ENCODE results near the gene UBE2M.
A peak's percentile ranks its signal among the peaks of the same experiment; 100 is the strongest.

Gene UBE2M

GRCh38 chr19:58562122-58563033 is 4.0 kb upstream of the UBE2M start:
- Histone ChIP-seq H3K4me2 (ENCODE audit: low read depth, low read length, poor library complexity, severe bottlenecking) (peak overlapping the region; percentile 30), H3K9me2 (replicated peaks; ENCODE audit: insufficient read depth, low read length) (no peaks in the 10 kb centered on the region), H3K4me3 (ENCODE audit: insufficient read depth, low read length, poor library complexity, severe bottlenecking) (no peak overlapping the region), H3K9me3 (ENCODE audit: insufficient read depth, low read length) (no peaks in the 10 kb centered on the region), H3K79me2 (ENCODE audit: insufficient read depth, low read length) (peaks cover 8% of the 10 kb centered on the region), H3K36me3 (ENCODE audit: low read length) (no peaks in the 10 kb centered on the region), H4K20me1 (ENCODE audit: low read depth, low read length) (no peaks in the 10 kb centered on the region), H3K9ac (ENCODE audit: low read length) (no peak overlapping the region), H2AFZ (ENCODE audit: low read depth, low read length, severe bottlenecking) (no peak overlapping the region), H3K27ac (ENCODE audit: low read depth, low read length) (no peak overlapping the region), H3F3A (ENCODE audit: insufficient read depth) (peaks cover 39% of the 10 kb centered on the region), H3K27me3 (ENCODE audit: low read length) (no peaks in the 10 kb centered on the region)
- TF ChIP-seq CTCF (IDR thresholded peaks at IDR 0.05; ENCODE audit: insufficient read depth, low read length, poor library complexity, severe bottlenecking) (no peak), EZH2phosphoT487 (conservative IDR thresholded peaks at IDR 0.05; ENCODE audit: low read length) (no peak)

- Histone ChIP-seq H3K4me3 (ENCODE audit: insufficient read depth, low read length, poor library complexity, severe bottlenecking) (no peak overlapping the region), H3K9me2 (replicated peaks; ENCODE audit: insufficient read depth, low read length) (no peaks in the 10 kb centered on the region), H3K27me3 (ENCODE audit: low read length) (no peaks in the 10 kb centered on the region), H3K36me3 (ENCODE audit: low read length) (no peaks in the 10 kb centered on the region), H3K9me3 (ENCODE audit: insufficient read depth, low read length) (no peaks in the 10 kb centered on the region), H3F3A (ENCODE audit: insufficient read depth) (peaks cover 39% of the 10 kb centered on the region), H3K27ac (ENCODE audit: low read depth, low read length) (no peak overlapping the region), H3K4me2 (ENCODE audit: low read depth, low read length, poor library complexity, severe bottlenecking) (no peak overlapping the region), H3K9ac (ENCODE audit: low read length) (no peak overlapping the region), H3K79me2 (ENCODE audit: insufficient read depth, low read length) (peaks cover 16% of the 10 kb centered on the region), H2AFZ (ENCODE audit: low read depth, low read length, severe bottlenecking) (no peak overlapping the region), H4K20me1 (ENCODE audit: low read depth, low read length) (no peaks in the 10 kb centered on the region)
- TF ChIP-seq EZH2phosphoT487 (conservative IDR thresholded peaks at IDR 0.05; ENCODE audit: low read length): no peak
- no peak for TF ChIP-seq CTCF (IDR thresholded peaks at IDR 0.05; ENCODE audit: insufficient read depth, low read length, poor library complexity, severe bottlenecking)
Measured at GRCh38 chr19:58561373-58562121, 3.1 kb upstream of the UBE2M start.

GRCh38 chr19:58560921-58561320 is 2.5 kb upstream of the UBE2M start:
- no peak overlapping the region for H3K4me3 ChIP-seq (ENCODE audit: insufficient read depth, low read length, poor library complexity, severe bottlenecking)
- H3K79me2 ChIP-seq (ENCODE audit: insufficient read depth, low read length): peaks cover 23% of the 10 kb centered on the region
- no peaks in the 10 kb centered on the region for H3K9me3 ChIP-seq (ENCODE audit: insufficient read depth, low read length)
- no peak overlapping the region for H3K9ac ChIP-seq (ENCODE audit: low read length)
- no peaks in the 10 kb centered on the region for H3K9me2 ChIP-seq (replicated peaks; ENCODE audit: insufficient read depth, low read length)
- peaks cover 43% of the 10 kb centered on the region for H3F3A ChIP-seq (ENCODE audit: insufficient read depth)
- no peak overlapping the region for H2AFZ ChIP-seq (ENCODE audit: low read depth, low read length, severe bottlenecking)
- no peaks in the 10 kb centered on the region for H4K20me1 ChIP-seq (ENCODE audit: low read depth, low read length)
- H3K27me3 ChIP-seq (ENCODE audit: low read length): no peaks in the 10 kb centered on the region
- TF ChIP-seq EZH2phosphoT487 (conservative IDR thresholded peaks at IDR 0.05; ENCODE audit: low read length) (no peak), CTCF (IDR thresholded peaks at IDR 0.05; ENCODE audit: insufficient read depth, low read length, poor library complexity, severe bottlenecking) (no peak)
- H3K4me2 ChIP-seq (ENCODE audit: low read depth, low read length, poor library complexity, severe bottlenecking): no peak overlapping the region
- no peaks in the 10 kb centered on the region for H3K36me3 ChIP-seq (ENCODE audit: low read length)
- H3K27ac ChIP-seq (ENCODE audit: low read depth, low read length): no peak overlapping the region
